H1 (cell line): ENCODE results near the gene ERCC6L. TPM values are rescaled to one million over a fixed set of nuclear protein-coding genes. Genes with fewer than 3 reads are reported as not detected.

Experiments
- CTCF ChIA-PET: fragments of 300-600 bp; sonication (Branson Sonifier 250); formaldehyde crosslinking; loops from one replicate; lab custom pipeline; 2021; ENCODE audit not compliant: partially characterized antibody; lab: Charles Lee
- POLR2A ChIA-PET: fragments of 300-600 bp; sonication (Branson Sonifier 250); formaldehyde crosslinking; loops from one replicate; lab custom pipeline; 2021; ENCODE audit warnings: inconsistent platforms; ENCODE audit not compliant: partially characterized antibody; lab: Charles Lee
- DNase-seq, 2 experiments: peaks; one replicate each; pipeline versions ENCODE4 v3.0.0 to v3.0.0-alpha.2; 2010 to 2022; ENCODE audit warnings: low spot score in 2 of 2, low read depth in 1 of 2, mixed read lengths in 1 of 2
- FAIRE-seq: peaks from 2 replicates; lab custom pipeline; 2011; peaks lifted over from hg19 to GRCh38; lab: Jason Lieb, UNC
- H2AFZ ChIP-seq: 2 replicates; pipeline ENCODE4 v1.8.1; 2012; ENCODE audit warnings: low read length, inconsistent platforms
- H2AK5ac ChIP-seq: 2 replicates; pipeline ENCODE4 v1.6.1; 2013; ENCODE audit warnings: low read depth, low read length
- H2BK120ac ChIP-seq: replicated peaks from 2 replicates; pipeline ENCODE3; 2013; ENCODE audit warnings: low read depth, low read length, inconsistent platforms
- H2BK12ac ChIP-seq: 2 replicates; pipeline ENCODE4 v1.6.1; 2013; ENCODE audit warnings: low read depth, low read length
- H2BK15ac ChIP-seq: 2 replicates; pipeline ENCODE4 v1.6.1; 2013; ENCODE audit warnings: low read length
- H2BK20ac ChIP-seq: 2 replicates; pipeline ENCODE4 v1.6.1; 2013; ENCODE audit warnings: low read length
- H2BK5ac ChIP-seq: 2 replicates; pipeline ENCODE4 v1.6.1; 2013; ENCODE audit warnings: low read depth, low read length
- H3K14ac ChIP-seq: 2 replicates; pipeline ENCODE4 v1.6.1; 2013; ENCODE audit warnings: inconsistent platforms; ENCODE audit not compliant: insufficient read length
- H3K18ac ChIP-seq: 2 replicates; pipeline ENCODE4 v1.6.1; 2013; ENCODE audit warnings: low read length; ENCODE audit errors: extremely low read depth
- H3K23ac ChIP-seq: 2 replicates; pipeline ENCODE4 v1.6.1; 2013; ENCODE audit warnings: inconsistent platforms; ENCODE audit not compliant: insufficient read length
- H3K23me2 ChIP-seq: 2 replicates; pipeline ENCODE4 v1.6.1; 2013; ENCODE audit warnings: low read depth, low read length
- H3K27ac ChIP-seq: 2 replicates; pipeline ENCODE4 v1.6.1; 2011; ENCODE audit warnings: low read depth, low read length, inconsistent platforms
- H3K27me3 ChIP-seq, 4 experiments: replicated peaks in 1 of 4; 1 replicate in 1 of 4; 2 replicates in 3 of 4; pipeline versions ENCODE4 v1.6.1 to v1.8.1; 2011 to 2013; ENCODE audit warnings: low read length in 3 of 4, mild to moderate bottlenecking in 3 of 4, inconsistent platforms in 2 of 4, mixed read lengths in 2 of 4, moderate library complexity in 1 of 4; ENCODE audit not compliant: control insufficient read depth in 3 of 4, insufficient read depth in 3 of 4; ENCODE audit errors: extremely low read depth in 1 of 4
- H3K36me3 ChIP-seq, 4 experiments: 2 replicates each; pipeline versions ENCODE4 v1.6.1 to v1.8.1; 2011 to 2013; ENCODE audit warnings: mild to moderate bottlenecking in 4 of 4, low read length in 3 of 4, moderate library complexity in 2 of 4, control low read depth in 1 of 4, inconsistent platforms in 1 of 4; ENCODE audit not compliant: insufficient read depth in 4 of 4, control insufficient read depth in 2 of 4
- H3K4ac ChIP-seq: replicated peaks from 2 replicates; pipeline ENCODE3; 2013; ENCODE audit warnings: low read length, low read depth, mixed read lengths, inconsistent platforms; ENCODE audit not compliant: insufficient read length
- H3K4me1 ChIP-seq, 4 experiments: replicated peaks in 1 of 4; 1 replicate in 1 of 4; 2 replicates in 3 of 4; pipeline versions ENCODE4 v1.6.1 to v1.8.1; 2011 to 2013; ENCODE audit warnings: low read length in 3 of 4, inconsistent platforms in 2 of 4, mixed read lengths in 1 of 4; ENCODE audit not compliant: insufficient read depth in 4 of 4, control insufficient read depth in 3 of 4
- H3K4me2 ChIP-seq, 2 experiments: 2 replicates each; pipeline versions ENCODE4 v1.6.1 to v1.8.1; 2011 to 2013; ENCODE audit warnings: low read depth in 2 of 2, low read length in 2 of 2, control low read depth in 1 of 2, inconsistent platforms in 1 of 2, mild to moderate bottlenecking in 1 of 2; ENCODE audit not compliant: insufficient read depth in 1 of 2
- H3K4me3 ChIP-seq, 4 experiments: fragments of 200-600, 300-600 bp in 1 of 4; sonication (generic), shearing (Covaris generic), sonication (Bioruptor Twin) in 1 of 4; 2 replicates each; pipeline versions ENCODE4 v1.5.1 to v1.8.1; 2011 to 2016; ENCODE audit warnings: low read length in 4 of 4, low read depth in 3 of 4, control low read depth in 2 of 4, inconsistent platforms in 2 of 4, mild to moderate bottlenecking in 2 of 4, mixed read lengths in 1 of 4, moderate library complexity in 1 of 4; ENCODE audit not compliant: insufficient read depth in 2 of 4; ENCODE audit errors: extremely low read depth in 1 of 4
- H3K56ac ChIP-seq: replicated peaks from 2 replicates; pipeline ENCODE3; 2013; ENCODE audit warnings: low read depth, mild to moderate bottlenecking, mixed read lengths, low read length, inconsistent platforms; ENCODE audit not compliant: insufficient read length
- H3K79me1 ChIP-seq: 2 replicates; pipeline ENCODE4 v1.6.1; 2013; ENCODE audit warnings: low read depth, low read length, control low read depth
- H3K79me2 ChIP-seq, 2 experiments: 2 replicates each; pipeline versions ENCODE4 v1.6.1 to v1.8.1; 2012 to 2013; ENCODE audit warnings: low read length in 2 of 2, mild to moderate bottlenecking in 2 of 2, inconsistent platforms in 1 of 2; ENCODE audit not compliant: insufficient read depth in 2 of 2, control insufficient read depth in 1 of 2
- H3K9ac ChIP-seq, 4 experiments: replicated peaks in 1 of 4; 1 replicate in 1 of 4; 2 replicates in 3 of 4; pipeline versions ENCODE4 v1.6.1 to v1.8.1; 2011 to 2013; ENCODE audit warnings: low read depth in 3 of 4, low read length in 3 of 4, control low read depth in 2 of 4, mild to moderate bottlenecking in 2 of 4, moderate library complexity in 2 of 4, inconsistent platforms in 1 of 4; ENCODE audit errors: extremely low read depth in 1 of 4
- H3K9me3 ChIP-seq, 2 experiments: 2 replicates each; pipeline versions ENCODE4 v1.6.1 to v1.8.1; 2012 to 2013; ENCODE audit warnings: mild to moderate bottlenecking in 2 of 2, moderate library complexity in 2 of 2, control low read depth in 1 of 2, inconsistent platforms in 1 of 2, low read depth in 1 of 2, low read length in 1 of 2, mixed read lengths in 1 of 2; ENCODE audit not compliant: insufficient read depth in 2 of 2
- H4K20me1 ChIP-seq, 2 experiments: replicated peaks in 1 of 2; 2 replicates each; pipeline versions ENCODE3 to v1.8.1; 2011 to 2013; ENCODE audit warnings: inconsistent platforms in 2 of 2, low read length in 2 of 2, mild to moderate bottlenecking in 1 of 2; ENCODE audit not compliant: insufficient read depth in 2 of 2, control insufficient read depth in 1 of 2
- H4K5ac ChIP-seq: 2 replicates; pipeline ENCODE4 v1.6.1; 2013; ENCODE audit warnings: low read length, low read depth, mixed read lengths, inconsistent platforms; ENCODE audit not compliant: insufficient read length
- H4K8ac ChIP-seq: 2 replicates; pipeline ENCODE4 v1.8.0; 2013; ENCODE audit warnings: mild to moderate bottlenecking, moderate library complexity, low read length, inconsistent platforms; ENCODE audit not compliant: insufficient read depth; ENCODE audit errors: extremely low read depth
- H4K91ac ChIP-seq: replicated peaks from 2 replicates; pipeline ENCODE3; 2013; ENCODE audit warnings: low read length, mixed read lengths, inconsistent platforms; ENCODE audit not compliant: insufficient read length
- GTF2F1 ChIP-seq: IDR thresholded peaks from 2 replicates; pipeline ENCODE4 v1.6.1; 2012; ENCODE audit warnings: low read depth, low read length, improper control_type of control experiment, borderline replicate concordance
- KDM1A ChIP-seq: fragments of 200-600, 300-600 bp; sonication (generic); IDR thresholded peaks from 2 replicates; pipeline ENCODE4 v1.7.1; 2016; ENCODE audit warnings: mild to moderate bottlenecking, low read length, borderline replicate concordance
- SP4 ChIP-seq: IDR thresholded peaks from 2 replicates; pipeline ENCODE4 v1.6.1; 2012; ENCODE audit warnings: low read length, inconsistent platforms
- WGBS, 2 experiments: shearing (Covaris generic) in 1 of 2; methylation state at CpG; one replicate each; pipeline versions ENCODE4 v1.1.6 to v1.1.7; 2013 to 2015; ENCODE audit warnings: low lambda C conversion rate in 2 of 2, mixed read lengths in 2 of 2, inconsistent platforms in 1 of 2, low coverage in 1 of 2, missing lambda C conversion rate in 1 of 2; ENCODE audit not compliant: insufficient replicate concordance in 2 of 2, insufficient coverage in 1 of 2, insufficient read length in 1 of 2; ENCODE audit errors: extremely low coverage in 1 of 2, missing lambda C conversion rate in 1 of 2; 5-methylcytosine and 5-hydroxymethylcytosine counted together
- polyA plus RNA-seq, 7 experiments: library from polyadenylated mRNA; depleted of rRNA in 3 of 7; stranded (reverse) in 5 of 7; unstranded in 2 of 7; fragments of >200 nt in 5 of 7; fragments of 200-250 nt in 2 of 7; gene quantifications; 1 replicate in 5 of 7; 2 replicates in 1 of 7; 4 replicates in 1 of 7; pipeline versions ENCODE4 v1.2.1 to v1.2.3, GENCODE V29; 2011 to 2013; ENCODE audit warnings: missing spikeins in 2 of 7, mixed read lengths in 2 of 7
- total RNA-seq: library from RNA; stranded (reverse); fragmentation: NEBNext Ultra II Directional; extraction: Animal tissue kit (Norgen Biotek cat#: 25700); gene quantifications from 2 replicates; pipeline ENCODE4 v1.2.1, GENCODE V29; 2021

Gene ERCC6L
- total and polyA plus RNA-seq, 2 of the 8 experiments (the other 6 are each of a cell fraction or from before 2014, with no cell fraction given), result 4.0 to 23.9 TPM

- H3K27me3 ChIP-seq, result no peaks in the 10 kb centered on the region
- no peak overlapping the region for H3K9ac ChIP-seq
- H3K56ac ChIP-seq, result no peak overlapping the region
- H4K91ac ChIP-seq, result no peak overlapping the region
- H2BK5ac ChIP-seq, result no peak overlapping the region
- H2BK15ac ChIP-seq, result no peak overlapping the region
- no peaks in the 10 kb centered on the region for H4K20me1 ChIP-seq
- no peaks in the 10 kb centered on the region for H3K9me3 ChIP-seq
- no peak overlapping the region for H3K4ac ChIP-seq
- no peak overlapping the region for H3K23ac ChIP-seq
- H3K4me2 ChIP-seq, result no peak overlapping the region
- no peaks in the 10 kb centered on the region; a peak in 1 of 8 replicates for H3K36me3 ChIP-seq
- no peak overlapping the region for H3K18ac ChIP-seq
- H2BK12ac ChIP-seq, result no peak overlapping the region
- no peaks in the 10 kb centered on the region for H3K79me2 ChIP-seq
- no peak overlapping the region for H2AK5ac ChIP-seq
- POLR2A ChIA-PET, result interaction anchor here (5.1 kb wide), 1 partner anchor 15 kb away, joined by 23 read pairs; the partner anchor contains the start of gene RPS4X
- no peak overlapping the region for H3K27ac ChIP-seq
- CTCF ChIA-PET, result interaction anchor here (1.1 kb wide), 1 partner anchor 15 kb away, joined by 3 read pairs; the partner anchor contains the start of gene RPS4X
- FAIRE-seq (no peak), DNase-seq (no peak)
- no peak overlapping the region for H2BK120ac ChIP-seq
- no peak overlapping the region for H3K14ac ChIP-seq
- H3K4me3 ChIP-seq, result no peak overlapping the region
- no peaks in the 10 kb centered on the region for H3K79me1 ChIP-seq
- H3K4me1 ChIP-seq, result no peaks in the 10 kb centered on the region
- no peak overlapping the region for H2BK20ac ChIP-seq
- WGBS, 2 experiments, result 88% methylated on average over 5 of the region's 7 CpGs; no CpG with 5 or more reads in 1 of the 2 experiments
- H2AFZ ChIP-seq, result no peak overlapping the region
- no peaks in the 10 kb centered on the region for H3K23me2 ChIP-seq
- H4K8ac ChIP-seq, result no peak overlapping the region
- no peak overlapping the region for H4K5ac ChIP-seq
- no peak for TF ChIP-seq GTF2F1
- TF ChIP-seq KDM1A, result no peak
- no peak for TF ChIP-seq SP4
Measured at GRCh38 chrX:72262077-72262476, 23.2 kb upstream of the ERCC6L start.
